Measurements from ENCODE around the gene MTA1.

DNA sequence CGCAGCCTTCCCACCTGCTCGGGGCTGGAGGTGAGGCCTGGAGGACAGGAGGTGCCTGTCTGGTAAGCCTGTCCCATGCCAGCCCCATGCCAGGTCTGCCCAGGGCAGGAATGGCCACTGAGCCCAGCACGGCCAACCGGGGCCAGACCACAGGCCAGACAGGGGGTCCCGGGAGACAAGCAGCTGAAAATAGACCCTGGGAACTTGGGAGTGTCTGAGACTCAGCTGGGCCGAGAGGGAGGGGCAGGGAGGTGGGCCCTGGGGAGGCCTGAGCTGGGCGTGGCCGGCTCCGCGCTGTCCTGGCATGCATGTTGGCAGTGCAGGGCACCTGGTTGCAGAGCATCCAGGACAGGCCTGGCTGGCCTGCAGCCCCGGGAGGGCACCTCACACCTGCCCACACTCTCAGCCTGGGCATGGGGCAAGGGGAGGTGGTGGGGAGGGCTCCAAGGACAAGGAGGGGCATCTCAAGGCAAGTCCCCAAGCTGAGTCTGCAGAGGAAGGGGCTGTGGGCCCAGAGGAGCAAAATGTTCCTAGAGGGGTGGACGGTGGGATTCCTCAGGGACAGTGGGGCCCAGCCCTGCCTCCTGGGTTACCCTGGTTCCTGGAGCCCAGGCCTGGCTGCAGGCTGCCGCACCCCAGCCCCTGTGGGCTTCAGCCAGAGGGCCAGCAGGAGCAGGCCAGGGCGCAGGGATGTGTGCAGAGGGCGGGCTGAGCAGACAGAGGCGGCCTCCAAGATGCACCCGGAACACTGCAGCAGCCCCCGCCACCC is 63.9 kb downstream of the MTA1 start:
- TF ChIP-seq, protein P1, sequence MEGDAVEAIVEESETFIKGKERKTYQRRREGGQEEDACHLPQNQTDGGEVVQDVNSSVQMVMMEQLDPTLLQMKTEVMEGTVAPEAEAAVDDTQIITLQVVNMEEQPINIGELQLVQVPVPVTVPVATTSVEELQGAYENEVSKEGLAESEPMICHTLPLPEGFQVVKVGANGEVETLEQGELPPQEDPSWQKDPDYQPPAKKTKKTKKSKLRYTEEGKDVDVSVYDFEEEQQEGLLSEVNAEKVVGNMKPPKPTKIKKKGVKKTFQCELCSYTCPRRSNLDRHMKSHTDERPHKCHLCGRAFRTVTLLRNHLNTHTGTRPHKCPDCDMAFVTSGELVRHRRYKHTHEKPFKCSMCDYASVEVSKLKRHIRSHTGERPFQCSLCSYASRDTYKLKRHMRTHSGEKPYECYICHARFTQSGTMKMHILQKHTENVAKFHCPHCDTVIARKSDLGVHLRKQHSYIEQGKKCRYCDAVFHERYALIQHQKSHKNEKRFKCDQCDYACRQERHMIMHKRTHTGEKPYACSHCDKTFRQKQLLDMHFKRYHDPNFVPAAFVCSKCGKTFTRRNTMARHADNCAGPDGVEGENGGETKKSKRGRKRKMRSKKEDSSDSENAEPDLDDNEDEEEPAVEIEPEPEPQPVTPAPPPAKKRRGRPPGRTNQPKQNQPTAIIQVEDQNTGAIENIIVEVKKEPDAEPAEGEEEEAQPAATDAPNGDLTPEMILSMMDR (IDR thresholded peaks at IDR 0.05; ENCODE audit: low read depth, low read length, poor library complexity, severe bottlenecking): no peak
- TF ChIP-seq EZH2phosphoT487 (IDR thresholded peaks at IDR 0.05; ENCODE audit: borderline replicate concordance, low read length): no peak
